KMS-11 (cell line): ENCODE data around the gene SF3A2.

ENCODE experiments used
- H2AFZ ChIP-seq: fragments of 200-600 bp; sonication (generic); 2 replicates; pipeline ENCODE4 v1.6.1; 2016; ENCODE audit warnings: antibody characterized with exemption, mixed run types, low read depth
- H3K27ac ChIP-seq: fragments of 200-600 bp; sonication (generic); 2 replicates; pipeline ENCODE4 v1.6.1; 2016; ENCODE audit warnings: mild to moderate bottlenecking, mixed run types
- H3K27me3 ChIP-seq: fragments of 200-600 bp; sonication (generic); 2 replicates; pipeline ENCODE4 v1.6.1; 2017; ENCODE audit warnings: mild to moderate bottlenecking, low read depth, mixed run types, moderate library complexity; ENCODE audit not compliant: insufficient read depth
- H3K36me3 ChIP-seq: fragments of 200-600 bp; sonication (generic); 2 replicates; pipeline ENCODE4 v1.6.1; 2017; ENCODE audit warnings: mild to moderate bottlenecking, mixed run types; ENCODE audit not compliant: insufficient read depth
- H3K4me1 ChIP-seq: fragments of 200-600 bp; sonication (generic); 2 replicates; pipeline ENCODE4 v1.6.1; 2016; ENCODE audit warnings: mild to moderate bottlenecking, low read depth, mixed run types; ENCODE audit not compliant: poor library complexity, severe bottlenecking
- H3K4me2 ChIP-seq: fragments of 200-600 bp; sonication (generic); 2 replicates; pipeline ENCODE4 v1.7.0; 2016; ENCODE audit warnings: mild to moderate bottlenecking, mixed run types
- H3K4me3 ChIP-seq: fragments of 200-600 bp; sonication (generic); IDR thresholded peaks from 2 replicates; pipeline ENCODE4 v1.6.1; 2017; ENCODE audit warnings: low read depth, low read length, mixed read lengths; ENCODE audit not compliant: insufficient read depth
- H3K79me2 ChIP-seq: fragments of 200-600 bp; sonication (generic); 2 replicates; pipeline ENCODE4 v1.6.1; 2016; ENCODE audit warnings: low read depth, mixed run types; ENCODE audit not compliant: insufficient read depth
- H3K9ac ChIP-seq: fragments of 200-600 bp; sonication (generic); 2 replicates; pipeline ENCODE4 v1.6.1; 2016; ENCODE audit warnings: mild to moderate bottlenecking, mixed run types
- H4K20me1 ChIP-seq: fragments of 200-600 bp; sonication (generic); 2 replicates; pipeline ENCODE4 v1.6.1; 2016; ENCODE audit warnings: mild to moderate bottlenecking, mixed run types; ENCODE audit not compliant: insufficient read depth
- CTCF ChIP-seq: fragments of 200-600 bp; sonication (generic); conservative IDR thresholded peaks from 2 replicates; pipeline ENCODE4 v1.6.1; 2017; ENCODE audit warnings: low read depth, mild to moderate bottlenecking, antibody characterized with exemption, low read length, moderate library complexity, mixed read lengths

Gene SF3A2

GRCh38 chr19:2282862-2283237, 46.2 kb downstream of the SF3A2 start:
- Histone ChIP-seq H3K9ac (no peak overlapping the region), H3K4me3 (no peak overlapping the region), H2AFZ (no peak overlapping the region), H3K27me3 (no peaks in the 10 kb centered on the region), H3K27ac (no peak overlapping the region), H4K20me1 (no peaks in the 10 kb centered on the region), H3K4me1 (no peaks in the 10 kb centered on the region), H3K4me2 (no peak overlapping the region), H3K36me3 (no peaks in the 10 kb centered on the region), H3K79me2 (no peaks in the 10 kb centered on the region)
- no peak for TF ChIP-seq CTCF

- no peaks in the 10 kb centered on the region for H3K4me1 ChIP-seq
- no peaks in the 10 kb centered on the region for H3K79me2 ChIP-seq
- no peaks in the 10 kb centered on the region for H4K20me1 ChIP-seq
- no peak overlapping the region for H3K9ac ChIP-seq
- TF ChIP-seq CTCF, result no peak
- no peak overlapping the region for H2AFZ ChIP-seq
- H3K27ac ChIP-seq, result no peak overlapping the region
- H3K27me3 ChIP-seq, result no peaks in the 10 kb centered on the region
- H3K36me3 ChIP-seq, result no peaks in the 10 kb centered on the region
- H3K4me3 ChIP-seq, result no peak overlapping the region
- no peak overlapping the region for H3K4me2 ChIP-seq
These were observed 47.3 kb downstream of the SF3A2 start for GRCh38 chr19:2283835-2284507.

DNA sequence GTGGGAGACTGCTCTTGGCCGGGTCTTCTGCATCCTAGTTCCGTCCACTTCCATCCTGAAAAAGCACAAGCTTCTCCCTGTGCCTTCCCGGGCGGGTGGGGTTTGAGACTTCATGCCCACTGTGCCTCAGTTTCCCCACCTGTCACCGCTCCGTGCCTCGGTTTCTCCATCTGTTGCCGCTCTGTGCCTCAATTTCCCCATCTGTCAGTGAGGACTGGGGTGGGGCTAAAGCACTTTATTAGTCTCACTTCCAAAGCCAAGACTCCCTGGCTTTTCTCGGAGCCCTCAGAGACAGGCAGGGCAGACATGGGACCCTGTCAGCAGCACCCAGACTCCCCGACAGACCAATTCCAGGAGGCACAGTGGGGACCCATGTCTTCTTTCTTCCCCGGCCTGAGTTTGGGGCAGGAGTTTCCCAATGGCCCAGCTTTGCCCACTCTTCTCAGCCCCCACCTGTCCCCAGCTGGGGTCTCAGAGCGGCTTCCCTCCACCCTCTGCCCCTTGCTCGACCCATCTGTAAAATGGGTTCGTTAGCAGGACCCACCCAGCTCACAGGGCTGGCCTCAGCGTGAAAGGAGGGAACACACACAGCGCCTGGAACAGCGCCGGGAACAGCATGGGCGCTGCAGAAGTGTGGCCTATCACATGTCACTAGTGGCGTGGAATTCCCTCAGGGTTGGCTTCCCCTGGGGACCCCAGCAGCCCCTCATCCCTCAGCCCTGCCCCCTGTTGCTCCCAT, 49.9 kb downstream of the SF3A2 start:
- no peaks in the 10 kb centered on the region for H3K79me2 ChIP-seq
- no peak overlapping the region for H3K4me3 ChIP-seq
- no peak overlapping the region for H2AFZ ChIP-seq
- peaks cover 7% of the 10 kb centered on the region for H3K4me1 ChIP-seq
- H3K36me3 ChIP-seq, result no peaks in the 10 kb centered on the region
- H3K27ac ChIP-seq, result no peak overlapping the region
- no peak for TF ChIP-seq CTCF
- H3K4me2 ChIP-seq, result no peak overlapping the region
- H4K20me1 ChIP-seq, result no peaks in the 10 kb centered on the region
- no peaks in the 10 kb centered on the region for H3K27me3 ChIP-seq
- H3K9ac ChIP-seq, result no peak overlapping the region

DNA sequence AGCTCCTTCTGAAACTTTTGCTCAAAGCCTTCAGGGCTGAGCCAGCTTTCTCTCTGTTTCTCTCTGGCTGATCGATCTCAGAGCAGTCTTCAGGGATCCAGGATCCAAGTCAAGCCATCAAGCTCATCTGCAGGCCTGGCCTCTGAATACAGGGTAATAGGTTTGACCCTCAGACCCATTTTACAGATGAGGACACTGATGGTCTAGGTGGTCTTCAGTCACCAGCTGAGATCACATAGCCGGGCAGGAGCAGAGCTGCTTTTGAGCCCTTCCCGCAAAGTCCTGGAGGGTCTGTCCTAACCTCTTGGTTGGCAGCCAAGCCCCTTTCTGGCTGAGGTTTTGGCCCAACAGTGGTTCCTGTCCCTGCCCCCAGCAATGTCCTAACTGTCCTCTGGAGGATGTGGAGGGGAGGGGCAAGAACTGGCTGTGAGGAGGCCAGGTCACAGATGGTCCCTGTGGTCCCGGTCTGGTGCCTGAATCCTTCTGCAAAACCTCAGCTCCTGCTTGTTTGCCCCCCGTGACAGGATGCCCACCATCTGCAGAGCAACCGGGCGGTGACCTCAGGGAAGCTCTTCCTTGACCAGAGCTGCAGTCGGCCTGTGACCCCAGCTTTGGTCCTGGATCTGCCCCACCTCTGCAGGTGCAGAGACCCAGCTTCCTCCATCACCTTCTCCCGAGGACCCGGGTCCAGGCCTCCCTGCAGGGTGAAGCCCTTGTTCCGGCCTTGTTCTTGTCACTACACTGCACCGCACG, 51.1 kb downstream of the SF3A2 start:
- Histone ChIP-seq H3K4me2 (no peak overlapping the region), H3K27me3 (no peaks in the 10 kb centered on the region)

More for the DNA sequence above, 51.1 kb downstream of the SF3A2 start:
- Histone ChIP-seq H3K9ac (no peak overlapping the region), H4K20me1 (no peaks in the 10 kb centered on the region), H2AFZ (no peak overlapping the region), H3K79me2 (no peaks in the 10 kb centered on the region), H3K4me1 (peaks cover 7% of the 10 kb centered on the region), H3K36me3 (no peaks in the 10 kb centered on the region), H3K27ac (no peak overlapping the region), H3K4me3 (no peak overlapping the region)
- no peak for TF ChIP-seq CTCF
